CD4-positive, alpha-beta T cell (primary cell): ENCODE results near the gene TRIM25. TPM values are rescaled to one million over a fixed set of nuclear protein-coding genes. Genes with fewer than 3 reads are reported as not detected.

Source experiments
- ATAC-seq: fragments of 200-7000 bp; cut with Tn5 transposase; one replicate; pipeline ENCODE4 v1.10.0; 2022; ENCODE audit warnings: mild to moderate bottlenecking; ENCODE audit not compliant: poor library complexity
- CTCF ChIA-PET: fragments of 350-600 bp; sonication (Branson Sonifier 250); formaldehyde crosslinking; loops from one replicate; lab custom pipeline; 2021; ENCODE audit warnings: antibody characterized with exemption, inconsistent platforms; lab: Charles Lee
- POLR2A ChIA-PET: fragments of 350-600 bp; sonication (Branson Sonifier 250); formaldehyde crosslinking; loops from one replicate; lab custom pipeline; 2021; ENCODE audit warnings: antibody characterized with exemption, inconsistent platforms; lab: Charles Lee
- DNase-seq, 14 experiments: peaks; one replicate each; pipeline ENCODE4 v3.0.0-alpha.2; 2013 to 2020; ENCODE audit warnings: mixed read lengths in 2 of 14
- H3K27ac ChIP-seq, 2 donors: one replicate each; pipeline versions ENCODE4 v1.5.1 to v1.7.0; 2013; ENCODE audit warnings: low read length in 2 of 2, low read depth in 1 of 2, mild to moderate bottlenecking in 1 of 2
- H3K27me3 ChIP-seq, 2 experiments: 1 replicate in 1 of 2; 2 replicates in 1 of 2; pipeline versions ENCODE4 v1.6.1 to v1.7.0; 2013; ENCODE audit warnings: low read length in 2 of 2, control low read depth in 1 of 2, mild to moderate bottlenecking in 1 of 2, moderate library complexity in 1 of 2; ENCODE audit not compliant: insufficient read depth in 2 of 2, control insufficient read depth in 1 of 2
- H3K36me3 ChIP-seq: one replicate; pipeline ENCODE4 v1.6.1; 2013; ENCODE audit warnings: low read length, control low read depth; ENCODE audit not compliant: insufficient read depth
- H3K4me1 ChIP-seq: one replicate; pipeline ENCODE4 v1.6.1; 2013; ENCODE audit warnings: low read length, control low read depth; ENCODE audit not compliant: insufficient read depth
- H3K4me3 ChIP-seq: one replicate; pipeline ENCODE4 v1.5.1; 2013; ENCODE audit warnings: mild to moderate bottlenecking, low read length, moderate library complexity
- H3K9me3 ChIP-seq, 2 experiments: 1 replicate in 1 of 2; 2 replicates in 1 of 2; pipeline versions ENCODE4 v1.6.1 to v1.7.0; 2013; ENCODE audit warnings: low read length in 2 of 2, mild to moderate bottlenecking in 2 of 2, control low read depth in 1 of 2, moderate library complexity in 1 of 2; ENCODE audit not compliant: control insufficient read depth in 1 of 2, insufficient read depth in 1 of 2
- H3K27ac Mint-ChIP-seq: one replicate; pipeline ENCODE4 v1.8.0; 2020; ENCODE audit warnings: mixed read lengths
- H3K27me3 Mint-ChIP-seq: one replicate; pipeline ENCODE4 v1.8.0; 2021; ENCODE audit warnings: mixed read lengths
- H3K36me3 Mint-ChIP-seq: one replicate; pipeline ENCODE4 v1.8.0; 2021; ENCODE audit warnings: low read depth, mixed read lengths
- H3K4me1 Mint-ChIP-seq: one replicate; pipeline ENCODE4 v1.8.0; 2021; ENCODE audit warnings: low read depth, mixed read lengths
- H3K4me3 Mint-ChIP-seq: one replicate; pipeline ENCODE4 v1.8.0; 2020; ENCODE audit warnings: mild to moderate bottlenecking, mixed read lengths
- H3K9me3 Mint-ChIP-seq: one replicate; pipeline ENCODE4 v1.8.0; 2020; ENCODE audit warnings: mixed read lengths
- CTCF ChIP-seq: fragments of 200-600 bp; IDR thresholded peaks from one replicate; pipeline ENCODE4 v1.8.0; 2022; ENCODE audit warnings: antibody characterized with exemption, mild to moderate bottlenecking
- intact Hi-C, 2 experiments: fragments of 100-400 bp; cut with DNase I in 1 of 2; cut with micrococcal nuclease in 1 of 2; formaldehyde crosslinking; loops; one replicate each; pipeline versions ENCODE4 v1.15.1 to v1.9.0; 2023 to 2025; cut with DNase I, micrococcal nuclease
- total RNA-seq, 174 experiments: library from RNA in 2 of 174; stranded (reverse) in 2 of 174; gene quantifications; one replicate each; pipeline ENCODE4 v1.2.3 and lab custom pipeline; 2021 to 2026

Gene TRIM25
- total RNA-seq, 2 experiments from 2014 or later: 31.7 to 33.2 TPM

- ChIA-PET CTCF (interaction anchor here (0.9 kb wide), 1 partner anchor 49 kb away, joined by 3 read pairs; no protein-coding TSS in a partner anchor), POLR2A (no interaction called here)
- Histone ChIP-seq H3K4me3 (no peak overlapping the region), H3K27me3 (no peaks in the 10 kb centered on the region), H3K9me3 (peaks cover 13 to 14% of the 10 kb centered on the region in 2 experiments), H3K4me1 (no peaks in the 10 kb centered on the region), H3K36me3 (peaks cover 78% of the 10 kb centered on the region), H3K27ac (no peak overlapping the region)
- no peak overlapping the region for H3K4me3 Mint-ChIP-seq
- H3K27me3 Mint-ChIP-seq: no peaks in the 10 kb centered on the region
- peaks cover 3% of the 10 kb centered on the region for H3K9me3 Mint-ChIP-seq
- intact Hi-C loops: no loop called here
- no peaks in the 10 kb centered on the region for H3K4me1 Mint-ChIP-seq
- no peak for TF ChIP-seq CTCF
- no peak overlapping the region for H3K27ac Mint-ChIP-seq
- DNase-seq (no peak), ATAC-seq (no peak)
- H3K36me3 Mint-ChIP-seq: peaks cover 95% of the 10 kb centered on the region
Measured at GRCh38 chr17:56890390-56890789, 23.5 kb downstream of the TRIM25 start.

DNA sequence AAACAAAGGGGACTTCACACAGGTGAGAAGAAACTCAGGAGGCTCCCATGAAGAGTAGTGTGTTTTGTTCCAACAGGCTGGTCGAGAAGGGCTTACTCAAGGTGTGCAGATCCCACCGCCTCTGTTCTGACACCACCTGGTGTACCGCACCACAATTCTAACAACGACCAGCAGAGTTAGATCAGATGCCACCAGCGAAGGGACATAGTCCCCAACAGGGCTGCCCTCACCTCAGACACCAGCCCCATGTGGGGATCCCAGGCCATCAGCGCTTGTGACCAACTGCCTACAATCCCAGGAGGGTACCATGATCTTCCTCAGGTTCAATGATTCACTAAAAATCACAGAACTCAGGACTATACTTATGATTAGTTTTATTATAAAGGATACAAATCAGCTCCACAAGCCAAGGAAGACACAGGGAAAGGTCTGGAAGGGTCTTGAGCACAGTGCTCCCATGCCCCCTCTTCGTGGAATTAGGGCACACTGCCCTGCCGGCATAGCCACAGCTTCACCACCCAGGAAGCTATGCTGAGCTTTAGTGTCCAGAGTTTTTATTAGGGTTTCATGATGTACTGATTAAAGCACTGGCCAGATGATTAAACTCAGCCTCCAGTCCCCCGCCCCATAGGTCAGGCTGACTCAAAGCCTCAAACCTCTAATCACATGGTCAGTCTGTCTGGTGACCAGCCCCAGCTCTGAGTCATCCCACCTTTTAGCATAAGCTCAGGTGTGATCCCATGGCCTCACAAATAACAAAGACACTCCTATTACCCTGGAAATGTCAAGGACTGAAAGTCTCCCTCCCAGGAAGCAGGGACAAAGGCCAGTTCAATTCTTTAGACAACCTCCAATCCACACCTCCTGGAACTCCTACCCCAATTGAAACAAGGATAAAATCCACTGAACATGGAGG is 26.0 kb downstream of the TRIM25 start:
- H3K27me3 ChIP-seq: no peaks in the 10 kb centered on the region
- H3K27ac ChIP-seq: no peak overlapping the region
- no peak overlapping the region for H3K27ac Mint-ChIP-seq
- H3K4me3 Mint-ChIP-seq: no peak overlapping the region
- TF ChIP-seq CTCF: no peak
- no peak overlapping the region for H3K4me3 ChIP-seq
- no peaks in the 10 kb centered on the region for H3K4me1 Mint-ChIP-seq
- peaks cover 13 to 14% of the 10 kb centered on the region in 2 experiments for H3K9me3 ChIP-seq
- peaks cover 55% of the 10 kb centered on the region for H3K36me3 ChIP-seq
- no peaks in the 10 kb centered on the region for H3K27me3 Mint-ChIP-seq
- no peak for DNase-seq
- H3K9me3 Mint-ChIP-seq: peaks cover 3% of the 10 kb centered on the region
- H3K4me1 ChIP-seq: no peaks in the 10 kb centered on the region
- CTCF ChIA-PET: no interaction called here
- peaks cover 80% of the 10 kb centered on the region for H3K36me3 Mint-ChIP-seq
- ATAC-seq: no peak
- POLR2A ChIA-PET: interaction anchor here (1.2 kb wide), 2 partner anchors 11 to 17 kb away, joined by 3 read pairs; no protein-coding TSS in a partner anchor
- intact Hi-C loops: no loop called here

GRCh38 chr17:56887105-56887504 is 26.7 kb downstream of the TRIM25 start:
- Histone ChIP-seq H3K9me3 (peaks cover 13 to 14% of the 10 kb centered on the region in 2 experiments), H3K4me1 (no peaks in the 10 kb centered on the region), H3K4me3 (no peak overlapping the region), H3K27me3 (no peaks in the 10 kb centered on the region), H3K36me3 (peaks cover 48% of the 10 kb centered on the region), H3K27ac (no peak overlapping the region)
- ChIA-PET POLR2A (no interaction called here), CTCF (no interaction called here)
- intact Hi-C loops: no loop called here
- no peaks in the 10 kb centered on the region for H3K4me1 Mint-ChIP-seq
- ATAC-seq (no peak), DNase-seq (no peak)
- peaks cover 3% of the 10 kb centered on the region for H3K9me3 Mint-ChIP-seq
- no peak overlapping the region for H3K4me3 Mint-ChIP-seq
- H3K36me3 Mint-ChIP-seq: peaks cover 73% of the 10 kb centered on the region
- H3K27ac Mint-ChIP-seq: no peak overlapping the region
- no peak for TF ChIP-seq CTCF
- H3K27me3 Mint-ChIP-seq: no peaks in the 10 kb centered on the region
